WERI-Rb-1 (cell line): Measurements from ENCODE around the gene SMIM26.

ENCODE experiments used
- DNase-seq: peaks from one replicate; pipeline ENCODE4 v3.0.0-alpha.2; 2020
- H3K27ac ChIP-seq: fragments of 250-450 bp; sonication (Bioruptor Pico); 2 replicates; pipeline ENCODE4 v1.5.1; 2020; ENCODE audit warnings: mild to moderate bottlenecking, moderate library complexity
- H3K27me3 ChIP-seq: fragments of 250-450 bp; sonication (Bioruptor Pico); 2 replicates; pipeline ENCODE4 v1.5.1; 2021; ENCODE audit warnings: mild to moderate bottlenecking, low read depth, moderate library complexity; ENCODE audit not compliant: insufficient read depth, severe bottlenecking
- H3K36me3 ChIP-seq: fragments of 250-450 bp; sonication (Bioruptor Pico); 2 replicates; pipeline ENCODE4 v1.5.1; 2020; ENCODE audit warnings: mild to moderate bottlenecking, moderate library complexity
- H3K4me3 ChIP-seq: 2 replicates; pipeline ENCODE4 v1.5.1; 2011; ENCODE audit warnings: low read depth, mild to moderate bottlenecking, control low read depth, low read length
- H3K9me3 ChIP-seq: fragments of 250-450 bp; sonication (Bioruptor Pico); 2 replicates; pipeline ENCODE4 v1.5.1; 2021; ENCODE audit warnings: mild to moderate bottlenecking, moderate library complexity; ENCODE audit not compliant: severe bottlenecking
- CTCF ChIP-seq: IDR thresholded peaks from 2 replicates; pipeline ENCODE4 v1.5.1; 2011; ENCODE audit warnings: low read depth, mild to moderate bottlenecking, control low read depth, inconsistent platforms, low read length

Gene SMIM26

GRCh38 chr20:18541741-18542140, 25.5 kb upstream of the SMIM26 start:
- Histone ChIP-seq H3K27ac (no peak overlapping the region), H3K36me3 (peaks cover 43% of the 10 kb centered on the region)
- no peak for TF ChIP-seq CTCF

GRCh38 chr20:18543216-18543615, 24.0 kb upstream of the SMIM26 start:
- Histone ChIP-seq H3K9me3 (no peaks in the 10 kb centered on the region), H3K4me3 (no peak overlapping the region), H3K27me3 (no peaks in the 10 kb centered on the region), H3K36me3 (peaks cover 41% of the 10 kb centered on the region), H3K27ac (no peak overlapping the region)
- no peak for DNase-seq
- TF ChIP-seq CTCF: no peak

More at GRCh38 chr20:18541741-18542140, 25.5 kb upstream of the SMIM26 start:
- H3K4me3 ChIP-seq: no peak overlapping the region
- DNase-seq: no peak
- no peaks in the 10 kb centered on the region for H3K27me3 ChIP-seq
- H3K9me3 ChIP-seq: no peaks in the 10 kb centered on the region

- H3K36me3 ChIP-seq: peaks cover 44% of the 10 kb centered on the region
- no peak overlapping the region for H3K4me3 ChIP-seq
- no peak for DNase-seq
These were observed 23.3 kb upstream of the SMIM26 start for GRCh38 chr20:18543932-18544331.

GRCh38 chr20:18545566-18545965, 21.7 kb upstream of the SMIM26 start:
- no peaks in the 10 kb centered on the region for H3K9me3 ChIP-seq
- no peak for TF ChIP-seq CTCF
- H3K36me3 ChIP-seq: peaks cover 55% of the 10 kb centered on the region
- no peaks in the 10 kb centered on the region for H3K27me3 ChIP-seq
- H3K4me3 ChIP-seq: no peak overlapping the region
- H3K27ac ChIP-seq: no peak overlapping the region
- DNase-seq: no peak

More at GRCh38 chr20:18543932-18544331, 23.3 kb upstream of the SMIM26 start:
- H3K27ac ChIP-seq: no peak overlapping the region
- TF ChIP-seq CTCF: no peak
- H3K27me3 ChIP-seq: no peaks in the 10 kb centered on the region
- no peaks in the 10 kb centered on the region for H3K9me3 ChIP-seq

GRCh38 chr20:18548465-18548864, 18.8 kb upstream of the SMIM26 start:
- peaks cover 56% of the 10 kb centered on the region for H3K36me3 ChIP-seq
- no peak overlapping the region for H3K27ac ChIP-seq
- no peaks in the 10 kb centered on the region for H3K9me3 ChIP-seq
- H3K27me3 ChIP-seq: no peaks in the 10 kb centered on the region
- no peak for TF ChIP-seq CTCF
- H3K4me3 ChIP-seq: no peak overlapping the region
- DNase-seq: no peak

- no peak for TF ChIP-seq CTCF
These were observed 13.5 kb upstream of the SMIM26 start for GRCh38 chr20:18553746-18554145.

More at GRCh38 chr20:18553746-18554145, 13.5 kb upstream of the SMIM26 start:
- H3K36me3 ChIP-seq: peaks cover 54% of the 10 kb centered on the region
- H3K27me3 ChIP-seq: no peaks in the 10 kb centered on the region
- H3K4me3 ChIP-seq: no peak overlapping the region
- H3K9me3 ChIP-seq: no peaks in the 10 kb centered on the region
- DNase-seq: no peak
- no peak overlapping the region for H3K27ac ChIP-seq
